WTC11 (cell line): Measurements from ENCODE around the gene CORO2B. TPM values are rescaled to one million over a fixed set of nuclear protein-coding genes. Genes with fewer than 3 reads are reported as not detected.

ENCODE experiments used
- ATAC-seq: fragments of 200-7000 bp; cut with Tn5 transposase; 2 replicates; pipeline ENCODE4 v1.10.0; 2021; ENCODE audit warnings: mild to moderate bottlenecking, moderate library complexity
- CTCF ChIA-PET: fragments of 300-600 bp; sonication (Branson Sonifier 250); formaldehyde crosslinking; loops from one replicate; lab custom pipeline; 2021; ENCODE audit warnings: antibody characterized with exemption; lab: Charles Lee
- POLR2A ChIA-PET: fragments of 350-600 bp; sonication (Branson Sonifier 250); formaldehyde crosslinking; loops from one replicate; lab custom pipeline; 2021; ENCODE audit warnings: antibody characterized with exemption; lab: Charles Lee
- DNase-seq: peaks from one replicate; pipeline ENCODE4 v3.0.0; 2021; ENCODE audit warnings: low spot score
- H3K27ac Mint-ChIP-seq: 2 replicates; pipeline ENCODE4 v1.8.0; 2021; ENCODE audit warnings: mixed read lengths
- H3K27me3 Mint-ChIP-seq: 2 replicates; pipeline ENCODE4 v1.8.0; 2021; ENCODE audit warnings: low read depth, mild to moderate bottlenecking, moderate library complexity, mixed read lengths
- H3K36me3 Mint-ChIP-seq: 2 replicates; pipeline ENCODE4 v1.8.0; 2021; ENCODE audit warnings: mixed read lengths
- H3K4me1 Mint-ChIP-seq: 2 replicates; pipeline ENCODE4 v1.8.0; 2022; ENCODE audit warnings: mixed read lengths
- H3K4me3 Mint-ChIP-seq: 2 replicates; pipeline ENCODE4 v1.8.0; 2021; ENCODE audit warnings: mild to moderate bottlenecking, moderate library complexity, mixed read lengths
- H3K9me3 Mint-ChIP-seq: 2 replicates; pipeline ENCODE4 v1.8.0; 2021; ENCODE audit warnings: mixed read lengths
- AR ChIP-seq: fragments of 250-450 bp; sonication (Bioruptor Pico); IDR thresholded peaks from 2 replicates; pipeline ENCODE4 v1.9.0; 2021; ENCODE audit warnings: mild to moderate bottlenecking
- ATF1 ChIP-seq: sonication (generic); formaldehyde crosslinking; IDR thresholded peaks from 2 replicates; pipeline ENCODE4 v1.8.1; 2023; ENCODE audit warnings: mild to moderate bottlenecking, moderate library complexity, missing genetic modification reagents
- CREM ChIP-seq: sonication (generic); formaldehyde crosslinking; IDR thresholded peaks from 2 replicates; pipeline ENCODE4 v1.8.1; 2022; ENCODE audit warnings: mild to moderate bottlenecking, missing genetic modification reagents, moderate library complexity
- ERG ChIP-seq: fragments of 250-450 bp; sonication (Bioruptor Pico); IDR thresholded peaks from 2 replicates; pipeline ENCODE4 v1.8.0; 2021; ENCODE audit warnings: mild to moderate bottlenecking
- ESRRA ChIP-seq: sonication (generic); formaldehyde crosslinking; IDR thresholded peaks from 2 replicates; pipeline ENCODE4 v1.8.1; 2022; ENCODE audit warnings: mild to moderate bottlenecking, missing genetic modification reagents, borderline replicate concordance
- ETV6 ChIP-seq: sonication (generic); formaldehyde crosslinking; IDR thresholded peaks from 2 replicates; pipeline ENCODE4 v1.8.1; 2022; ENCODE audit warnings: mild to moderate bottlenecking, missing genetic modification reagents
- GTF2I ChIP-seq: fragments of 250-450 bp; sonication (Bioruptor Pico); conservative IDR thresholded peaks from 2 replicates; pipeline ENCODE4 v1.4.0; 2021; ENCODE audit warnings: mild to moderate bottlenecking
- JUN ChIP-seq: sonication (generic); formaldehyde crosslinking; IDR thresholded peaks from 2 replicates; pipeline ENCODE4 v1.8.0; 2023; ENCODE audit warnings: mild to moderate bottlenecking, missing genetic modification reagents
- KAT7 ChIP-seq: sonication (generic); formaldehyde crosslinking; IDR thresholded peaks from 2 replicates; pipeline ENCODE4 v1.8.1; 2023; ENCODE audit warnings: missing genetic modification reagents, mild to moderate bottlenecking, borderline replicate concordance
- MAX ChIP-seq: sonication (generic); formaldehyde crosslinking; IDR thresholded peaks from 2 replicates; pipeline ENCODE4 v1.8.0; 2022; ENCODE audit warnings: mild to moderate bottlenecking, missing genetic modification reagents
- MXD4 ChIP-seq: fragments of 250-450 bp; sonication (Bioruptor Pico); IDR thresholded peaks from 2 replicates; pipeline ENCODE4 v1.8.0; 2021; ENCODE audit warnings: mild to moderate bottlenecking, moderate library complexity, borderline replicate concordance
- NFATC4 ChIP-seq: fragments of 250-450 bp; sonication (Bioruptor Pico); IDR thresholded peaks from 2 replicates; pipeline ENCODE4 v1.9.0; 2021; ENCODE audit warnings: mild to moderate bottlenecking
- NFE2L1 ChIP-seq: sonication (generic); formaldehyde crosslinking; IDR thresholded peaks from 2 replicates; pipeline ENCODE4 v1.8.1; 2023; ENCODE audit warnings: missing genetic modification reagents
- NFYB ChIP-seq: sonication (generic); formaldehyde crosslinking; conservative IDR thresholded peaks from 2 replicates; pipeline ENCODE4 v1.8.0; 2022; ENCODE audit warnings: low read depth, missing genetic modification reagents
- PREB ChIP-seq: sonication (generic); formaldehyde crosslinking; IDR thresholded peaks from 2 replicates; pipeline ENCODE4 v1.8.1; 2022; ENCODE audit warnings: mild to moderate bottlenecking, missing genetic modification reagents, moderate library complexity, borderline replicate concordance
- RELA ChIP-seq: sonication (generic); formaldehyde crosslinking; IDR thresholded peaks from 2 replicates; pipeline ENCODE4 v1.8.1; 2022; ENCODE audit warnings: missing genetic modification reagents, mild to moderate bottlenecking, borderline replicate concordance
- RORB ChIP-seq: fragments of 250-450 bp; sonication (Bioruptor Pico); IDR thresholded peaks from 2 replicates; pipeline ENCODE4 v1.9.0; 2021; ENCODE audit warnings: mild to moderate bottlenecking
- STAT6 ChIP-seq: sonication (generic); formaldehyde crosslinking; conservative IDR thresholded peaks from 2 replicates; pipeline ENCODE4 v1.8.1; 2023; ENCODE audit warnings: mild to moderate bottlenecking, low read depth, missing genetic modification reagents, moderate library complexity
- TEAD1 ChIP-seq: sonication (generic); formaldehyde crosslinking; IDR thresholded peaks from 2 replicates; pipeline ENCODE4 v1.8.0; 2022; ENCODE audit warnings: mild to moderate bottlenecking, missing genetic modification reagents
- USF2 ChIP-seq: sonication (generic); formaldehyde crosslinking; IDR thresholded peaks from 2 replicates; pipeline ENCODE4 v1.8.1; 2023; ENCODE audit warnings: mild to moderate bottlenecking, missing genetic modification reagents, moderate library complexity
- ZNF121 ChIP-seq: sonication (generic); formaldehyde crosslinking; IDR thresholded peaks from 2 replicates; pipeline ENCODE4 v1.8.0; 2023; ENCODE audit warnings: missing genetic modification reagents
- ZNF219 ChIP-seq: sonication (generic); formaldehyde crosslinking; IDR thresholded peaks from 2 replicates; pipeline ENCODE4 v1.8.0; 2023; ENCODE audit warnings: missing genetic modification reagents, mild to moderate bottlenecking, borderline replicate concordance
- ZNF416 ChIP-seq: fragments of 250-450 bp; sonication (Bioruptor Pico); IDR thresholded peaks from 2 replicates; pipeline ENCODE4 v1.9.0; 2021; ENCODE audit warnings: mild to moderate bottlenecking, inconsistent platforms
- ZNF532 ChIP-seq: fragments of 250-450 bp; sonication (Bioruptor Pico); IDR thresholded peaks from 2 replicates; pipeline ENCODE4 v1.9.0; 2021; ENCODE audit warnings: mild to moderate bottlenecking, borderline replicate concordance
- ZNF671 ChIP-seq: fragments of 250-450 bp; sonication (Bioruptor Pico); IDR thresholded peaks from 2 replicates; pipeline ENCODE4 v1.8.0; 2021; ENCODE audit warnings: mild to moderate bottlenecking
- total RNA-seq: library from RNA; stranded (reverse); gene quantifications from 3 replicates; pipeline ENCODE4 v1.2.3, GENCODE V29; 2021

Gene CORO2B
- total RNA-seq, 1 experiment from 2014 or later: 4.9 TPM

- ATAC-seq (no peak), DNase-seq (no peak)
- Mint-ChIP-seq H3K9me3 (no peaks in the 10 kb centered on the region), H3K27ac (no peak overlapping the region), H3K4me3 (no peak overlapping the region), H3K36me3 (no peaks in the 10 kb centered on the region), H3K4me1 (no peaks in the 10 kb centered on the region), H3K27me3 (no peaks in the 10 kb centered on the region)
- CTCF ChIA-PET: no interaction called here
- POLR2A ChIA-PET: no interaction called here
- TF ChIP-seq TEAD1 (no peak), ERG (CRISPR knock-in tag) (no peak), STAT6 (no peak), ZNF121 (no peak), ZNF532 (CRISPR knock-in tag) (no peak), ETV6 (no peak), ZNF671 (no peak), MXD4 (no peak), ATF1 (no peak), AR (CRISPR knock-in tag) (no peak), RELA (CRISPR knock-in tag) (no peak)
Observed at GRCh38 chr15:68711406-68711805, 132.6 kb downstream of the CORO2B start.

- no peaks in the 10 kb centered on the region for H3K27me3 Mint-ChIP-seq
- H3K4me1 Mint-ChIP-seq: no peaks in the 10 kb centered on the region
- no peak overlapping the region for H3K27ac Mint-ChIP-seq
- no peaks in the 10 kb centered on the region for H3K36me3 Mint-ChIP-seq
- DNase-seq: no peak
- H3K4me3 Mint-ChIP-seq: no peak overlapping the region
- ChIA-PET POLR2A (interaction anchor here (0.6 kb wide), 1 partner anchor 233 kb away, joined by 3 read pairs; no protein-coding TSS in a partner anchor), CTCF (interaction anchor here (0.9 to 3.5 kb wide), 3 partner anchors 17 to 163 kb away, joined by 3 to 15 read pairs (median 6); no protein-coding TSS in a partner anchor)
- ATAC-seq: no peak
- no peaks in the 10 kb centered on the region for H3K9me3 Mint-ChIP-seq
- no peak for TF ChIP-seq RORB (CRISPR knock-in tag)
- no peak for TF ChIP-seq CREM (CRISPR knock-in tag)
- TF ChIP-seq NFE2L1 (CRISPR knock-in tag): no peak
- TF ChIP-seq TEAD1: no peak
- no peak for TF ChIP-seq PREB
- no peak for TF ChIP-seq ZNF416 (CRISPR knock-in tag)
- TF ChIP-seq JUN: no peak
- TF ChIP-seq ESRRA (CRISPR knock-in tag): no peak
- no peak for TF ChIP-seq KAT7 (CRISPR knock-in tag)
- no peak for TF ChIP-seq ZNF219 (CRISPR knock-in tag)
- no peak for TF ChIP-seq MAX (CRISPR knock-in tag)
- no peak for TF ChIP-seq NFYB
- TF ChIP-seq GTF2I: no peak
- no peak for TF ChIP-seq NFATC4 (CRISPR knock-in tag)
- no peak for TF ChIP-seq USF2
- no peak for TF ChIP-seq MXD4
Observed at GRCh38 chr15:68712886-68713285, 134.1 kb downstream of the CORO2B start.
